ENCODE results near the gene CD1C. TPM values are rescaled to one million over a fixed set of nuclear protein-coding genes. Genes with fewer than 3 reads are reported as not detected.

The CD1C gene
- 0.41 TPM for total RNA-seq
- long read RNA-seq, result 0 reads

GRCh38 chr1:158289811-158290210 is at the start of gene CD1C:
Gene CD1C (plus strand): TSS chr1:158289923. CDS start chr1:158290065, 142 bp downstream.
- no peaks in the 10 kb centered on the region for H3K4me1 ChIP-seq
- DNase-seq, result no peak
- H3K9me3 ChIP-seq (replicated peaks), result no peaks in the 10 kb centered on the region
- TF ChIP-seq CTCF (IDR thresholded peaks at IDR 0.05; ENCODE audit: borderline replicate concordance), result no peak
- H3K4me3 ChIP-seq, result no peak within 1 kb of the TSS
- H3K36me3 ChIP-seq, result no peaks in the 10 kb centered on the region
- H3K27me3 ChIP-seq (ENCODE audit: low read depth), result peaks cover 14% of the 10 kb centered on the region
- H3K27ac ChIP-seq (replicated peaks), result no peak within 1 kb of the TSS
- intact Hi-C loops (cut with micrococcal nuclease), result no loop called here

GRCh38 chr1:158246650-158247049 is 43.1 kb upstream of the CD1C start:
- H3K27me3 ChIP-seq (ENCODE audit: low read depth), result no peaks in the 10 kb centered on the region
- H3K4me1 ChIP-seq, result peaks cover 4% of the 10 kb centered on the region
- no peaks in the 10 kb centered on the region for H3K36me3 ChIP-seq
- intact Hi-C loops (cut with micrococcal nuclease), result no loop called here
- peaks cover 10% of the 10 kb centered on the region for H3K9me3 ChIP-seq (replicated peaks)
- DNase-seq, result no peak
- no peak overlapping the region for H3K27ac ChIP-seq (replicated peaks)
- TF ChIP-seq CTCF (IDR thresholded peaks at IDR 0.05; ENCODE audit: borderline replicate concordance), result no peak
- H3K4me3 ChIP-seq, result no peak overlapping the region

- Histone ChIP-seq H3K4me3 (no peak overlapping the region), H3K9me3 (replicated peaks) (peaks cover 3% of the 10 kb centered on the region), H3K27me3 (ENCODE audit: low read depth) (no peaks in the 10 kb centered on the region), H3K27ac (replicated peaks) (no peak overlapping the region), H3K36me3 (no peaks in the 10 kb centered on the region), H3K4me1 (peaks cover 4% of the 10 kb centered on the region)
- DNase-seq, result no peak
- intact Hi-C loops (cut with micrococcal nuclease), result no loop called here
- TF ChIP-seq CTCF (IDR thresholded peaks at IDR 0.05; ENCODE audit: borderline replicate concordance), result no peak
Measured at GRCh38 chr1:158248118-158248517, 41.6 kb upstream of the CD1C start.

- no peaks in the 10 kb centered on the region for H3K9me3 ChIP-seq (replicated peaks)
- H3K4me3 ChIP-seq, result no peak overlapping the region
- TF ChIP-seq CTCF (IDR thresholded peaks at IDR 0.05; ENCODE audit: borderline replicate concordance), result no peak
- H3K27me3 ChIP-seq (ENCODE audit: low read depth), result no peaks in the 10 kb centered on the region
- H3K36me3 ChIP-seq, result no peaks in the 10 kb centered on the region
- no peak for DNase-seq
- peaks cover 4% of the 10 kb centered on the region for H3K4me1 ChIP-seq
- no peak overlapping the region for H3K27ac ChIP-seq (replicated peaks)
- intact Hi-C loops (cut with micrococcal nuclease), result no loop called here
Measured at GRCh38 chr1:158248771-158249170, 41.0 kb upstream of the CD1C start.

GRCh38 chr1:158249646-158250045 is 40.1 kb upstream of the CD1C start:
- intact Hi-C loops (cut with micrococcal nuclease), result no loop called here
- no peaks in the 10 kb centered on the region for H3K36me3 ChIP-seq
- no peak overlapping the region for H3K27ac ChIP-seq (replicated peaks)
- DNase-seq, result no peak
- TF ChIP-seq CTCF (IDR thresholded peaks at IDR 0.05; ENCODE audit: borderline replicate concordance), result no peak
- H3K4me1 ChIP-seq, result peaks cover 4% of the 10 kb centered on the region
- no peak overlapping the region for H3K4me3 ChIP-seq
- no peaks in the 10 kb centered on the region for H3K9me3 ChIP-seq (replicated peaks)
- no peaks in the 10 kb centered on the region for H3K27me3 ChIP-seq (ENCODE audit: low read depth)

- no peak for DNase-seq
- H3K4me3 ChIP-seq, result no peak overlapping the region
- TF ChIP-seq CTCF (IDR thresholded peaks at IDR 0.05; ENCODE audit: borderline replicate concordance), result no peak
Measured at GRCh38 chr1:158251163-158251562, 38.6 kb upstream of the CD1C start.

More at GRCh38 chr1:158251163-158251562, 38.6 kb upstream of the CD1C start:
- no peak overlapping the region for H3K27ac ChIP-seq (replicated peaks)
- H3K36me3 ChIP-seq, result no peaks in the 10 kb centered on the region
- H3K9me3 ChIP-seq (replicated peaks), result no peaks in the 10 kb centered on the region
- H3K27me3 ChIP-seq (ENCODE audit: low read depth), result no peaks in the 10 kb centered on the region
- intact Hi-C loops (cut with micrococcal nuclease), result no loop called here
- H3K4me1 ChIP-seq, result peaks cover 4% of the 10 kb centered on the region

Data from left ventricle myocardium inferior (tissue), 1 donor.